Lower leg skin (tissue), 4 donors: ENCODE measurements around the gene TTC33. TPM values are rescaled to one million over a fixed set of nuclear protein-coding genes. Genes with fewer than 3 reads are reported as not detected.
A peak's percentile ranks its signal among the peaks of the same experiment; 100 is the strongest.

ENCODE experiments used
- DNase-seq, 2 donors: peaks; one replicate each; pipeline ENCODE4 v3.0.0-alpha.2; 2019; ENCODE audit warnings: low spot score in 2 of 2
- H3K4me3 ChIP-seq: fragments of 200-600 bp; sonication (generic); 2 replicates; pipeline ENCODE4 v1.5.1; 2017; ENCODE audit warnings: mild to moderate bottlenecking, low read depth; ENCODE audit not compliant: poor library complexity, severe bottlenecking
- POLR2A ChIP-seq, 2 donors: fragments of 450-650 bp; IDR thresholded peaks; one replicate each; pipeline ENCODE4 v1.6.1; 2016 to 2017; ENCODE audit warnings: antibody characterized with exemption in 2 of 2, mild to moderate bottlenecking in 1 of 2, moderate library complexity in 1 of 2
- WGBS, 2 donors: methylation state at CpG; one replicate each; pipeline ENCODE4 v1.1.5; 2018; 5-methylcytosine and 5-hydroxymethylcytosine counted together
- intact Hi-C: fragments of 100-400 bp; cut with DNase I; formaldehyde crosslinking; loops from one replicate; pipeline ENCODE4 v1.15.0; 2023; ENCODE audit warnings: low total_unique reads
- total RNA-seq, 4 donors: library from RNA; depleted of rRNA; stranded (reverse); fragments of >200 nt; gene quantifications; one replicate each; pipeline ENCODE4 v1.1.0, GENCODE V29; 2016
- TF ChIP-seq, protein P1 (sequence below), 3 donors: fragments of 450-650 bp; IDR thresholded peaks; one replicate each; pipeline ENCODE4 v1.5.1; 2016; ENCODE audit warnings: antibody characterized with exemption in 3 of 3, mild to moderate bottlenecking in 3 of 3, moderate library complexity in 2 of 3

The TTC33 gene
- total RNA-seq, 4 donors from 2014 or later, result 8.7 to 13.1 (median 11.0) TPM

DNA sequence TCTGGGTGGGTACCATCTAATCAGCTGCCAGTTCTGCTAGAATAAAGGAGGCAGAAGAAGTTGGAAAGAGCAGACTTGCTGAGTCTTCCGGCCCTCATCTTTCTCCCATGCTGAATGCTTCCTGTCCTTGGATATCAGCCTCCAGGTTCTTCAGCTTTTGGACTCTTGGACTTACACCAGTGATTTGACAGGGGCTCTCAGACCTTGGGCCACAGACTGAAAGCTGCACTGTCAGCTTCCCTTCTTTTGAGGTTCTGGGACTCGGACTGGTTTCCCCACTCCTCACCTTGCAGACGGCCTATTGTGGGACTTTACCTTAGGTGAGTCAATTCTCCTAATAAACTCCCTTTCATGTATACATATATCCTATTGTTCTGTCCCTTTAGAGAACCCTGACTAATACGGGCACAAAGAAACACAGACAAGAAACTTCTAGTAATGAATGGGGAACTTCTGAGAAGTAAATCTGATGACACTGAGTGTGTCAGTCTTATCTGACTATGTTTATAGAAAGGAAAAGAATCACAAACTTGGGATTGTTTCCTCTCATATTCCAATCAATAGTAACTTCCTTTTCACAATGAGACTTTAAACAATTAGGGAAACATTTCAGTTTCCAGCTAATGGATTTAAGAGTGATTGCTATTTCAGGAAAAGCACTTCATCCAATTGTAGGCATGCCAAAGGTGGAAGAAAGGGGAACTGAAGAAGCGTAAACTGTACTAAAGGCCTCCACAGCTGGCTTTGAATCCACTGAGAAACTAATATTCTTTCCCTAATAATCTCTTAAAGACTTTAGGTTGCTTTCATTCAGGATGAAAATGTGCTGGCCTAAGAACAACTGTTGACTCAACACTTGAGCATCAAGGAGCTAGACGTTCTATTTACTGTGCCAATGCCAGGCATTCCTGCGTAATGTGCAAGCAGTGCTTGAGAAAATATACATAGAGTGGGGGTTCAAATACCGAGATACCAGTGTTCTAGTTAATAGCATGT is 204.0 kb downstream of the TTC33 start:
- TF ChIP-seq, protein P1, sequence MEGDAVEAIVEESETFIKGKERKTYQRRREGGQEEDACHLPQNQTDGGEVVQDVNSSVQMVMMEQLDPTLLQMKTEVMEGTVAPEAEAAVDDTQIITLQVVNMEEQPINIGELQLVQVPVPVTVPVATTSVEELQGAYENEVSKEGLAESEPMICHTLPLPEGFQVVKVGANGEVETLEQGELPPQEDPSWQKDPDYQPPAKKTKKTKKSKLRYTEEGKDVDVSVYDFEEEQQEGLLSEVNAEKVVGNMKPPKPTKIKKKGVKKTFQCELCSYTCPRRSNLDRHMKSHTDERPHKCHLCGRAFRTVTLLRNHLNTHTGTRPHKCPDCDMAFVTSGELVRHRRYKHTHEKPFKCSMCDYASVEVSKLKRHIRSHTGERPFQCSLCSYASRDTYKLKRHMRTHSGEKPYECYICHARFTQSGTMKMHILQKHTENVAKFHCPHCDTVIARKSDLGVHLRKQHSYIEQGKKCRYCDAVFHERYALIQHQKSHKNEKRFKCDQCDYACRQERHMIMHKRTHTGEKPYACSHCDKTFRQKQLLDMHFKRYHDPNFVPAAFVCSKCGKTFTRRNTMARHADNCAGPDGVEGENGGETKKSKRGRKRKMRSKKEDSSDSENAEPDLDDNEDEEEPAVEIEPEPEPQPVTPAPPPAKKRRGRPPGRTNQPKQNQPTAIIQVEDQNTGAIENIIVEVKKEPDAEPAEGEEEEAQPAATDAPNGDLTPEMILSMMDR (IDR thresholded peaks at IDR 0.05), result no peak
- TF ChIP-seq POLR2A (IDR thresholded peaks at IDR 0.05), result no peak
- peak in 1 of 2 donors; percentile 22 for DNase-seq
- intact Hi-C loops, result no loop called here
- WGBS, 2 donors, result 55 to 59% methylated on average over 8 of the region's 8 CpGs
- H3K4me3 ChIP-seq, result no peak overlapping the region

DNA sequence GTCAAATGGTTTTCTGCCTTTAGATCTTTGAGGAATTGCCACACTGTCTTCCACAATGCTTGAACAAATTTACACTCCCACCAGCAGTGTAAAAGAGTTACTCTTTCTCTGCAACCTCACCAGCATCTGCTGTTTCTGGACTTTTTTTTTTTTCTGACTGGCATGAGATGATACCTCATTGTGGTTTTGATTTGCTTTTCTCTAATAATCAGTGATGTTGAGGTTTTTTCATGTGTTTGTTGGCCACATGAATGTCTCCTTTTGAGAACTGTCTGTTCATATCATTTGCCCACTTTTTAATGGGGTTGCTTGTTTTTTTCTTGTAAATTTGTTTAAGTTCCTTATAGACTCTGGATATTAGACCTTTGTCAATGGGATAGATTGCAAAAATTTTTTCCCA is 205.3 kb downstream of the TTC33 start:
- no peak for DNase-seq
- TF ChIP-seq, protein P1 (IDR thresholded peaks at IDR 0.05), result no peak
- no peak for TF ChIP-seq POLR2A (IDR thresholded peaks at IDR 0.05)
- no peak overlapping the region for H3K4me3 ChIP-seq
- intact Hi-C loops, result no loop called here

DNA sequence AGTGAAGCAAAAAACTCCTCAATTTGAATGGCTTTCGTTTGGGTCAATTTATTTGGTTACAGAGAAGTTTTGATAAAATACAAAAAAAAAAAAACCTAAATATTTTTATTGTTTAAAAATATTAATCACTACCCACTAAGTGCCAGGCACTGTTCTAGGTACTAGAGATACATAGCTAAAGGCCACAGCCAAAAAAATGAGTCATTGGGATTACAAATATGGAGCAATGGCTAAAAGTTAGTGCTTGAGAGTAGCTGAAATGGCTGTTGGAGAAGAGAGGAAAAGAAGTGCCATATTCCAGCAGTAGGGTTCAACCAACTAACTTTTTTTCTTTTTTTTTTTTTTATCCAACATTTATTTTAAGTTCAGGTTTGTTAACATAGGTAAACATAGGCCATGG is 206.1 kb downstream of the TTC33 start:
- WGBS, 2 donors, result 0 to 52% methylated on average over 1 of the region's 1 CpG
- TF ChIP-seq POLR2A (IDR thresholded peaks at IDR 0.05), result no peak
- TF ChIP-seq, protein P1 (IDR thresholded peaks at IDR 0.05), result no peak
- H3K4me3 ChIP-seq, result no peak overlapping the region
- intact Hi-C loops, result loop anchor here (5.0 kb wide), 1 partner anchor 867 kb away; no protein-coding TSS in a partner anchor
- no peak for DNase-seq

DNA sequence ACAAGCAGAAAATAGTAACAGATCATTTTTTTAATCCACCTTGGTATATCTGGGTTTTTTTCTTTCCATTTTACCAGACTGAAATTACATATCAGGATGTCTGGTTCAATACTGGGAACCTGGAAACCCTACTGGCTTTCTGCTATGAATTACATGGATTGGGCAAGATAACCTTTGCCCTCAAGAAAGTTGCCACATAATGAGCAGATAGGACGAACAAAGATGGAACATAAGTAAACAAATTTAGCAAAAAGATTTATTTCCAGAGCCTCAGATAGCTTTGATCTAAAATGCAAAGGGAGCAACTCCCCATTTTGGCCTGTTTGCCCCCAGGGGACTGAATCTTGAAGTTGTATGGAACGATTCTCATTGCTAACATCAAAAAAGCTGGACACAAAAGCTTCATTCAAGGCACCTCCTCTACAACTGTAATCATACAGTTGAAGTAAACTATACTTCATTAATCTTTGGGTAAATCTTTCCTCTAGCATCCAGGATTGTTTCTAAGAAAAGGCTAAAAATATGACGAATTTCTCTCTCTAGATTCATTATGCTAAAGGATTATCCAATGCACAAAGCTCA is 207.7 kb downstream of the TTC33 start:
- no peak overlapping the region for H3K4me3 ChIP-seq
- intact Hi-C loops, result loop anchor here (5.0 kb wide), 1 partner anchor 866 kb away; no protein-coding TSS in a partner anchor
- 45 to 47% methylated on average over 3 of the region's 3 CpGs for whole genome bisulfite sequencing, 2 donors
- TF ChIP-seq POLR2A (IDR thresholded peaks at IDR 0.05), result no peak
- TF ChIP-seq, protein P1 (IDR thresholded peaks at IDR 0.05), result no peak
- no peak for DNase-seq

DNA sequence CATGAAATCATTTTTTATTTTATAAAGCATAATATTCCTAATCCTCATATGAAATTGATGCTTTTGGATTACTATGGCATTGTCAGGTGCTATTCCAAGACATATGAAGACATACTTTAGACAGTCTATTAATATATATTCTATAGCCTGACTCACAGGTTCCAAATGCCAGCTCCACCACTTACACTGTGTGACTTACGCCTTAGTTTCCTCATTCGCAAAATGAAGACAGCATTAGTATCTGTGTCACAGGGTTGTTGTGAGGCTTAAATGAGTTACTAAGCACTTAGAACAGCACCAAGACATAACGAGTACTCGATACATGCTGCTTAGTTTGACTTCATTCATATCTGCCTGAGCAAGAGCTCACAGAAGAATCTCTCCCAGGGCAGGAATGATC is 208.2 kb downstream of the TTC33 start:
- H3K4me3 ChIP-seq, result no peak overlapping the region
- TF ChIP-seq, protein P1 (IDR thresholded peaks at IDR 0.05), result no peak
- TF ChIP-seq POLR2A (IDR thresholded peaks at IDR 0.05), result no peak
- no peak for DNase-seq
- intact Hi-C loops, result loop anchor here (5.0 kb wide), 1 partner anchor 865 kb away; no protein-coding TSS in a partner anchor
- 93 to 95% methylated on average over 4 of the region's 4 CpGs for WGBS, 2 donors
